HG02610 (cell line): ENCODE measurements around the gene SHB.

ENCODE experiments used
- ATAC-seq: cut with Tn5 transposase; IDR thresholded peaks from one replicate; pipeline ENCODE4 v1.9.1; 2021; ENCODE audit warnings: mild to moderate bottlenecking, moderate library complexity; ENCODE audit not compliant: unreplicated experiment

The SHB gene

DNA sequence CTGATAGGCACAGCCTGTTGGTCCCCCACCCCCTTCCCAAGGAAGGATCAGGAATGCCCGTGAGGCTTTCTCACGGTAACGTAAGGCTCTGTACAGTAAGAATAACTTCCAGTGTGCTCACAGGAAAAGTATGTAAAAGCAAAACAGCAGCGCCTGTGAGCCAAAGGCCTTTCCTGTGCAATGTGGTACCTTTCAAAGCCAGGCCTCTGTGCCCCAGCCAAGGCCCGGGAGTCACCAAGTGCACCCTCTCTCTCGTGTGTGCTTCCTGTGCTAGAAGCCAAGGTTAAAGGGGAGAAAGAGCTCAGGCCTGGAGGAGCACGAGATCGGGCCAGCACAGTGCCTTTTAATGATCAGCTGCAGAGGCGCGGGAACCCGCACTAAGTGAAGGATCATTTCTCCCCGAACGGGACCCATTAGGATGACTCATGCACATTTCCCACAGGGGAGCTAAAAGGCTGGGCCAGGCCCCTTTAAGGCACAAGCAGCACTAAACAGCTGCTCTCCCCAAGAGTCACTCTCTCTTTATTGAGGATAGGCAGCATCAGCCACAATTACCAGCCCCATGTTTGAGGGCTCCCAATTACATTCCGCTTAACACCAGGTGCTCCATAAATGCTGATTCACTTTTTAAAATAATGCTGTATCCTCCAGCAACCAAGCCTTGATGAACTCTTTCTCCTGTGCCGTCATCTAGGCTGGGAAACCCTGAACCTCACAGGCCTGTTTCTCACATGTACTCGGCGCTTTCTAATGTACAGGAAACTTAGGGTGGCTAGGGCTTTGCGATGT, 42.8 kb downstream of the SHB start:
- peak; percentile 46 for ATAC-seq

DNA sequence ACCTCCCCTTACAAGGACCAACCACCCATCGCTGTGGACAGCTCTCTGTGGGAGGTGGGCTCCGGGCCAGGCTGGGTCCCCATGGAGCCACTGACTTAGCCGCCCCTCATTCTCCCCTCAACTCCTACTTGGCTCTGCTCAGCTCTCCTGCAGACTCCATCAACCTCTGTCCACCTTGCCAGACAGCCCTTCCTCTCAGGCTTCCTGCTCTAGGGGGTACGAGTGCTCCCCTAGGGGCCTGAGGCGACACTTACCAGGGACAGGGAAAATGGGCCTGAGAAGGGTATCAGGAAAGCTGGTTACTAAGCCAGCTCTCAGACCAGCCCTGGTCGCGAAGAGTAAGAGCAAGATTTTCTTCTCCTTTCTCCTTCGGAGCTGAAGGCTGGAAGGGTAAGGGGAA, 43.9 kb downstream of the SHB start:
- no peak for ATAC-seq

DNA sequence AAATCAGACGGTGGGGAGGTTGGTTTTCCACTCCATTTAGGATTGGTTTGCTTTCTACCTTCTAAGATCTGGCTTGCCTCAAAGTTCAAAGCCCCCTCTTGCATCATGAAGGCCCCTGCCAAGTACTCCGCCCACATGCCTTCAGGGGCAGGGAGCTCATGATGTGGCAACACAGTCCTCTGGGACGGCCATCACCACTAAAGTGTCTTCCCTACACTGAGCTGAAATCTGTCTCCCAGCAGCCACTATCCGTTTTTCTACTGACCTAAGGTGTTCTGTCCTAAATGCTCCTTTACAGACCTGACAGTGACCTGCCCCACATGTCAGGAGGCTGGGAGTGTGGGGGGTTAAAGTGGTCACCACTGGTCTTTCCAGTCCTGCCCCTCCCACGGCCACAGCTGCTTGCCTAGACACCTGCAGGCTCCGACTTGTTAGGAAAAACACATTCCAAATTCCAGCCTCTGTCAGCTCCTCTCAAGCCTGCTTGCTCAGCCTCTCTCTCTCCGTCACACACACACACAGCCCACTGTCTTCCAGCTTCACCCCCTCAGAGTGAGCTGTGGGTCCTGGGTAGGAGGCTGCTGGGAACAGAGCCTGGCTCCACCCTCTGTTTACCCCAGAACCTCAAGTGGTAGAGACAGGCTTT, 44.9 kb downstream of the SHB start:
- no peak for ATAC-seq

DNA sequence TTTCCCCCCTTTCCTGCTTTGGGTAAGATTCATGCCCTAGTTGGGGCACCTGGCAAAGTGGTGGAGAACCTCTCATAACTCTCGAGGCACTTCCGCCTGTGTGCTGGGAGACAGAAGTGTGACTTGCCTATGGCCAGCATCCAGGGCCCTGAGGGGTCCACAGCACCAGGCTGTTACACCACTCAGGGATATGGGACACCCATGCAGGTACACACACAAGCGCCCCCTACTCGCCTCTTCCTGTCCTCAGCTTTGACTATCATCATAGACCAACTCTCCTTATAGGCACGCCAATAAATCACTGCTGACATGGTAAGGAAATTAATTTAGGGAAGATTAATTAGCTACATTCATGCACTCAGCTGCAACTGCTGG, 45.4 kb downstream of the SHB start:
- no peak for ATAC-seq

GRCh38 chr9:38022995-38023394, 46.0 kb downstream of the SHB start:
- ATAC-seq: no peak

GRCh38 chr9:38022203-38022895, 46.7 kb downstream of the SHB start:
- no peak for ATAC-seq

GRCh38 chr9:38020151-38021076, 48.6 kb downstream of the SHB start:
- no peak for ATAC-seq

DNA sequence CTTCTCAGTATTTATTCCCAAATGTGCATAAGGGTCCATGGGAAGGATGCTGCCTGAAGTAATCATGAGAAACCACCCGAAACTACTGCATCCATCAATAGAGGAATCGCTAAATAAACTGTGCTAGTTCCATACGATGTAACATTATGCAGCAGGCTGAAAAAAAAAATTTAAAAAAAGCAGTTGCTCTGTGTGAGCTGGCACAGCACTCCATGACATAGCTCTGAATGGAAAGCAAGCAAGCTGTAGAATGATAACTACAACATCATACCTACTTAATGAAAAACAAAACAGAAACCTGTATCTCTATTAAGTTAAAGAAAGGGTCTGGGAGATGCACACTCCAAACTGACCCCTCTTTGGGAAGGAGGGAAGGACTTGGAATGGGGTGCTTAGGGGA, 49.3 kb downstream of the SHB start:
- ATAC-seq: no peak

DNA sequence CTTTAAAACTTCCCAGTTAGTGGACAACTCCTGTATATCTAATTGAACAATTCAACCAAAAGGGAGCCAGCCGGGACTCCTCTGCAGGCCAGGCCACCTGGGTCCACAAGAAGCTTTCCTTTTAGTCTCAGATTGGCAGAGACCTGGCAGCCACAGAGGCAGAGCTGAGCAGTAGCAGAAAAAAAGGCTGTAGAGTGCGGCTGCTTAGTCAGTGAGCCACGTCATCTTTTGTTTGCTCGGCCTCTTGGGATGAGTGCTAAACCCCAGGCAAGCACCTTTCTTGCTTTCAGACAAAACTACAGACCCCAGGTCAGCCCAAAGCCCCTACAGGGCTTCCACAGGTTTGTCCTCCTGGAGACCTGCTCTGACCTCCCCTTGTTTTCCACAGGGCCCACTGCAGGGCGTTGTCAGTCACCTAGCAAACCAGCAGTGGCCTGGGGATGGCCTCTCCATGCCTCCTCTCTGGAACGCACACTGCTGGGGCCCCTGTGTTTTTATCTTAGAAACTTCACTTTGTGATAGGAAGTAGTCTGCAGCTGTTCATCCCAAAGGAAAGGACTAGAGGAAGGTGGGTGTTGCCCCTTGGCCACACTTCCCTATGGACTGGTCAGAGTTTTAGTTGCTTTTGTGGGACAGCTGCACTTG, 49.9 kb downstream of the SHB start:
- peak; percentile 69 for ATAC-seq

- no peak for ATAC-seq
Measured at GRCh38 chr9:38018241-38018957, 50.6 kb downstream of the SHB start.

DNA sequence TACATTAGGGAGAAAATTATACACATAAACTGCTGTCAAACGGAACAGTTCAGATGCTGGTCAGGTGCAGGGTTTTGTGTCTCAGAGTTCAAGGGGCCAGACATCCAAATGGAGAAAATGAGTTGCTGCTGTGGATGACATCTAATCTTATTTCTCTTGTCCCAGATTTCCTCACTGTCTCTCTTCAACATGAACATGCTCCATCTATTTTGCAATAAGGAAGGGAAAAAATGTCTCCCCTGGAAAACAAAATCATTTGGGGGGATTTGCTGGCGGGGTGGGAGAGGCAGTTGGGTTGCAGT, 51.2 kb downstream of the SHB start:
- no peak for ATAC-seq

GRCh38 chr9:38017149-38017884, 51.7 kb downstream of the SHB start:
- ATAC-seq: no peak

GRCh38 chr9:38016375-38017135, 52.5 kb downstream of the SHB start:
- no peak for ATAC-seq

GRCh38 chr9:38015906-38016305, 53.1 kb downstream of the SHB start:
- ATAC-seq: no peak

DNA sequence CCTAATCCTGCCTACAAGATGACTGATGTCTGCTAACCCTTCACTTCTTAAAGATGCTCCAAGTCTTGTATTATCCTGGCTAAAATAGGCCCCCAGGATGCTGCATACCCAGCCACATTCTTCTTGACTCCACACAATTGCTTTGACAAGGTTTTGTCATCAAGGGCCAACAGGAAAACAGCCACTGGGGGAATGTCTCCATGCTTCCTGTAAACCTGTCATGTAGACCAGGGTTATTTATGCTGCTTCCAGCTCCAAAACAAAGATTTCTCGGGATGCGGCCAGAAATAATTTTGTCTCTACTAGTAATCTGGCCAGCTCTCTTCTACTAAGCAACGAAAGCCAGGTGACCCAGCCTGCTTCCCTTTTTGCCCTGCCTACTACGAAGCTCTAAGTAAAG, 53.8 kb downstream of the SHB start:
- no peak for ATAC-seq

DNA sequence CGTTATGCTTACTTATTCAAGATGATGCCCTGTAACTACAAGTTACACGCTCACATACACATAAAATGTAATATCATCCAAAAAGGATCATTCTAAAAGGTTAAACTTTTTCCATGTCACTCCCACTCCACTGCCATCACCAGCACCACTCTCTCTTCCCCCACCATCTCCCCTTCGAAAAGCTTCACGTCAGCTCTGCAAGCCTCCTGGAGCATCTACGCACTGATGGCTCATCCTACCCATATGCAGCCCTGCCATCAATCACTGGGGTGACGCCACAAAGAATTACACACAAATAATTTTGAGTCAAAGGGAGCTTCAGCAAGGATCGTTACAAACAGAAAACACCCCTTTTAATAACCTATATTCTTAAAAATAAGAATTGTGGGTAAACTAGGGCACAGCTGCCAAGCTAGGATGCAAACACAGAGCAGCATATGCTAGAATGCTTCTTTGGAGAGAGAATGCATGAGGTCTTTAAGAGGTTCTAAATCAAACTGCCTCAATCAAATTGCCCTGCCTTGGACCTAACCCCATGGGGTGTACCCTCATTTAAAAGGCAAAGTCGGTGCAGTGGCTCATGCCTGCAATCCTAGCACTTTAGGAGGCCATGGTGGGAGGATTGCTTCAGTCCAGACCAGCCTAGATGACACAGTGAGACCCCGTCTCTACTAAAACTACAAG, 56.1 kb downstream of the SHB start:
- no peak for ATAC-seq

DNA sequence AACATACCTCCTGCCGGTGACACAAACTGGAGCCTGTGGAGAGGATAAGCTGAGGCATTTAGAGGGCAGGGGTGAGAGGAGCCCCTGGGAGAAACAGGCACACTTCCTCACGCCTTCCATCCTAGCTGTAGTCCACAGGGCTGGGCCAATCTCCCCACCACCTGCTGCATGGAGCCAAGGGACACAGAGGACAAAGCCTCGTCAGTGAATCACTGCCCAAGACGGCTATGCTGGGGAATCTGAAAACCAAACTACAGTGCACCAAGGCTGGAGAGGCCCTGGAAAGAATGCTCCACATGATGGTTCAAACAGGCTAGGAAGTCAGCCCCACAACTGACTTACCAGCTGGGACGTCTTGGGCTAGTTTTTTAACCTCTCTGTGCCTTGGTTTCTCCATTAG, 57.0 kb downstream of the SHB start:
- ATAC-seq: no peak
